Chondrocyte (in vitro differentiated cells): ENCODE data around the gene TNPO3. TPM values are rescaled to one million over a fixed set of nuclear protein-coding genes. Genes with fewer than 3 reads are reported as not detected.
"Not testable (repeated sequence)": the region's sequence is repeated elsewhere in the genome, so short reads cannot be mapped to it uniquely, and the experiment has no call there.

Experiments used
- DNase-seq: peaks from one replicate; pipeline ENCODE4 v3.0.0; 2021; ENCODE audit warnings: mixed read lengths, low spot score
- H3K27ac Mint-ChIP-seq: one replicate; pipeline ENCODE4 v1.8.0; 2021; ENCODE audit warnings: mild to moderate bottlenecking, moderate library complexity, mixed read lengths; ENCODE audit not compliant: unreplicated experiment
- H3K27me3 Mint-ChIP-seq: 2 replicates; pipeline ENCODE4 v1.8.0; 2021; ENCODE audit warnings: low read depth, mixed read lengths
- H3K36me3 Mint-ChIP-seq: 2 replicates; pipeline ENCODE4 v1.8.0; 2021; ENCODE audit warnings: low read depth, mixed read lengths
- H3K4me1 Mint-ChIP-seq: 2 replicates; pipeline ENCODE4 v1.8.0; 2021; ENCODE audit warnings: low read depth, mild to moderate bottlenecking, mixed read lengths
- H3K4me3 Mint-ChIP-seq: one replicate; pipeline ENCODE4 v1.8.0; 2021; ENCODE audit warnings: mild to moderate bottlenecking, moderate library complexity, mixed read lengths; ENCODE audit not compliant: unreplicated experiment
- H3K9me3 Mint-ChIP-seq: 2 replicates; pipeline ENCODE4 v1.8.0; 2021; ENCODE audit warnings: low read depth, mixed read lengths
- total RNA-seq: library from RNA; stranded (reverse); gene quantifications from 3 replicates; pipeline ENCODE4 v1.2.1, GENCODE V29; 2021
- TF ChIP-seq, protein P1 (sequence below): fragments of 200-600 bp; sonication (generic); IDR thresholded peaks from 2 replicates; pipeline ENCODE4 v1.5.0; 2021; ENCODE audit warnings: antibody characterized with exemption, mild to moderate bottlenecking, moderate library complexity

Gene TNPO3
- total RNA-seq, 1 donor from 2014 or later, result 44.0 TPM

DNA sequence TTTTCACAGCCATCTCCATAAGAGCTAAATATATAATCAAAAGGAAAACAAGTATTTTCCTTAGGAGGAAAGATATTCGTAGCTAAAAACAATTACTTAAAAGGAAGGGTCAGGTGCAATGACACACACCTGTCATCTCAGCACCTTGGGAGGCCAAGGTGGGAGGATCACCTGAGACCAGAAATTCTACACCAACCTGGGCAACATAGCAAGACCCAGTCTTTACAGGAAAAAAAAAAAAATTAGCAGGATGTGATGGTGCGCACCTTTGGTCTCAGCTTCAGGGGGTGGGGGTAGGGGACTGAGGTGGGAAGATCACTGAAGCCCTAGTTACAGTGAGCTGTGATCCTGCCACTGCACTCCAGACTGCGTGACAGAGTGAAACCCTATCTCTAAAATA is 11.9 kb downstream of the TNPO3 start:
- H3K27me3 Mint-ChIP-seq, result no peaks in the 10 kb centered on the region
- TF ChIP-seq, protein P1, sequence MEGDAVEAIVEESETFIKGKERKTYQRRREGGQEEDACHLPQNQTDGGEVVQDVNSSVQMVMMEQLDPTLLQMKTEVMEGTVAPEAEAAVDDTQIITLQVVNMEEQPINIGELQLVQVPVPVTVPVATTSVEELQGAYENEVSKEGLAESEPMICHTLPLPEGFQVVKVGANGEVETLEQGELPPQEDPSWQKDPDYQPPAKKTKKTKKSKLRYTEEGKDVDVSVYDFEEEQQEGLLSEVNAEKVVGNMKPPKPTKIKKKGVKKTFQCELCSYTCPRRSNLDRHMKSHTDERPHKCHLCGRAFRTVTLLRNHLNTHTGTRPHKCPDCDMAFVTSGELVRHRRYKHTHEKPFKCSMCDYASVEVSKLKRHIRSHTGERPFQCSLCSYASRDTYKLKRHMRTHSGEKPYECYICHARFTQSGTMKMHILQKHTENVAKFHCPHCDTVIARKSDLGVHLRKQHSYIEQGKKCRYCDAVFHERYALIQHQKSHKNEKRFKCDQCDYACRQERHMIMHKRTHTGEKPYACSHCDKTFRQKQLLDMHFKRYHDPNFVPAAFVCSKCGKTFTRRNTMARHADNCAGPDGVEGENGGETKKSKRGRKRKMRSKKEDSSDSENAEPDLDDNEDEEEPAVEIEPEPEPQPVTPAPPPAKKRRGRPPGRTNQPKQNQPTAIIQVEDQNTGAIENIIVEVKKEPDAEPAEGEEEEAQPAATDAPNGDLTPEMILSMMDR, result no peak
- H3K4me3 Mint-ChIP-seq, result no peak overlapping the region
- DNase-seq, result no peak
- no peaks in the 10 kb centered on the region for H3K9me3 Mint-ChIP-seq
- H3K4me1 Mint-ChIP-seq, result peaks cover 50% of the 10 kb centered on the region
- H3K36me3 Mint-ChIP-seq, result peaks cover 9% of the 10 kb centered on the region
- no peak overlapping the region for H3K27ac Mint-ChIP-seq

- no peaks in the 10 kb centered on the region for H3K9me3 Mint-ChIP-seq
- H3K4me1 Mint-ChIP-seq, result peaks cover 37% of the 10 kb centered on the region
- no peaks in the 10 kb centered on the region for H3K27me3 Mint-ChIP-seq
- H3K27ac Mint-ChIP-seq, result peak overlapping the region; percentile 55
- H3K36me3 Mint-ChIP-seq, result peaks cover 12% of the 10 kb centered on the region
- DNase-seq, result no peak
- H3K4me3 Mint-ChIP-seq, result no peak overlapping the region
- TF ChIP-seq, protein P1, result no peak
These were observed 13.5 kb downstream of the TNPO3 start for GRCh38 chr7:129041142-129042085.

DNA sequence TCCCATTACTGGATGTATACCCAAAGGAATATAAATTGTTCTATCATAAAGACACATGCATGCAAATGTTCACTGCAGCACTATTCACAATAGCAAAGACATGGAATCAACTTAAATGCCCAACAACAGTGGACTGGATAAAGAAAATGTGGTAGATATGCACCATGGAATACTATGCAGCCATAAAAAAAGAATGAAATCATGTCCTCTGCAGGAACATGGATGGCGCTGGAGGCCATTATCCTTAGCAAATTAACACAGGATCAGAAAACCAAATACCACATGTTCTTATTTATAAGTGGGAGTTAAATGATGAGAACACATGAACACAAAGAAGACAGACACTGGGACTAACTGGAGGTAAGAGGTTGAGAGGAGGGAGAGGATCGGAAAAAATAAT is 16.4 kb downstream of the TNPO3 start:
- H3K27me3 Mint-ChIP-seq, H3K27ac Mint-ChIP-seq, DNase-seq, H3K4me3 Mint-ChIP-seq, H3K9me3 Mint-ChIP-seq: not testable (repeated sequence)
- H3K36me3 Mint-ChIP-seq, result peaks cover 16% of the 10 kb centered on the region
- peaks cover 18% of the 10 kb centered on the region for H3K4me1 Mint-ChIP-seq

DNA sequence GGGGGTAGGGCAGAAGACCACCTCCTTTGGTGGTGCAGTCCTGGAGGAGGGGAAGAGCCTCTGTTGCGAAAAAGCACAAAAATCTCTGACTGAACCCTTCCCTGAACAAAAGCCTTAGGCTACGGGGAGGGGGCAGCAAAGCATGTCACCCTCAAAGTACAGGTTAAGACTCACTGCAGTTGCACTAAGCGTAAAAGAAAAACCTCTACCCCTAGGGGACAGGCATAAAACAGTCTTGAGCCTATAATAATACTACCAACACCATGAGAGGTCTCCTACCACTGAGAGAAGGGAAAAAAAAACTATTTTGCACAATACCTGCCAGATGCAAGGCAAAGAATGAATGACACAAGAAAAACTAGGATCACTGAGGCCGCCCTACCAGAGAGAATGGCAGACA is 17.3 kb downstream of the TNPO3 start:
- TF ChIP-seq, protein P1, result no peak
- Mint-ChIP-seq H3K27ac (no peak overlapping the region), H3K27me3 (no peaks in the 10 kb centered on the region), H3K4me1 (peaks cover 12% of the 10 kb centered on the region), H3K9me3 (no peaks in the 10 kb centered on the region), H3K4me3 (no peak overlapping the region), H3K36me3 (peaks cover 16% of the 10 kb centered on the region)
- no peak for DNase-seq

GRCh38 chr7:129032017-129032416 is 22.9 kb downstream of the TNPO3 start:
- TF ChIP-seq, protein P1, result no peak
- H3K9me3 Mint-ChIP-seq, result no peaks in the 10 kb centered on the region
- peaks cover 5% of the 10 kb centered on the region for H3K36me3 Mint-ChIP-seq
- H3K27ac Mint-ChIP-seq, result no peak overlapping the region
- no peaks in the 10 kb centered on the region for H3K4me1 Mint-ChIP-seq
- H3K27me3 Mint-ChIP-seq, result no peaks in the 10 kb centered on the region
- no peak overlapping the region for H3K4me3 Mint-ChIP-seq
- no peak for DNase-seq
